ENCODE data around the gene ZRANB3.

GRCh38 chr2:135573620-135574019, 42.6 kb upstream of the ZRANB3 start:
- TF ChIP-seq POLR2AphosphoS5 (IDR thresholded peaks at IDR 0.05; ENCODE audit: borderline replicate concordance, low read depth, low read length) (no peak), EZH2 (IDR thresholded peaks at IDR 0.05) (no peak)
